PC-3 (cell line): ENCODE data around the gene C10orf143. TPM values are rescaled to one million over a fixed set of nuclear protein-coding genes. Genes with fewer than 3 reads are reported as not detected.
"Not testable (repeated sequence)": the region's sequence is repeated elsewhere in the genome, so short reads cannot be mapped to it uniquely, and the experiment has no call there.

Source experiments
- ATAC-seq: fragments of 200-7000 bp; cut with Tn5 transposase; 2 replicates; pipeline ENCODE4 v1.9.1; 2020; ENCODE audit warnings: mild to moderate bottlenecking, moderate library complexity
- BruUV-seq: library from RNA; stranded (reverse); fragments of 400-500 nt; replicated peaks from 2 replicates; lab custom pipeline; 2021; lab: Mats Ljungman, UMichigan
- CTCF ChIA-PET: fragments of 300-600 bp; sonication (Branson Sonifier 250); formaldehyde crosslinking; loops from one replicate; lab custom pipeline; 2022; ENCODE audit warnings: antibody characterized with exemption; lab: Charles Lee
- POLR2A ChIA-PET: fragments of 300-600 bp; sonication (Branson Sonifier 250); formaldehyde crosslinking; loops from one replicate; lab custom pipeline; 2022; ENCODE audit warnings: antibody characterized with exemption; ENCODE audit not compliant: unreplicated experiment; lab: Charles Lee
- DNase-seq: peaks from one replicate; pipeline ENCODE4 v3.0.0-alpha.2; 2015
- H2AFZ ChIP-seq: fragments of 300-600 bp; sonication (generic); 2 replicates; pipeline ENCODE4 v1.6.0; 2016; ENCODE audit warnings: antibody characterized with exemption, low read length
- H3F3A ChIP-seq: fragments of 300-600 bp; sonication (generic); one replicate; pipeline ENCODE4 v1.6.0; 2017; ENCODE audit warnings: antibody characterized with exemption, low read length, control low read depth, mild to moderate bottlenecking; ENCODE audit not compliant: unreplicated experiment
- H3K27ac ChIP-seq: fragments of 300-600 bp; sonication (generic); 2 replicates; pipeline ENCODE4 v1.5.1; 2016; ENCODE audit warnings: mild to moderate bottlenecking, low read length
- H3K27me3 ChIP-seq: fragments of 300-600 bp; sonication (generic); 2 replicates; pipeline ENCODE4 v1.6.1; 2016; ENCODE audit warnings: low read length, mixed read lengths
- H3K36me3 ChIP-seq: fragments of 300-600 bp; sonication (generic); 2 replicates; pipeline ENCODE4 v1.6.1; 2016; ENCODE audit warnings: low read depth, mixed run types, low read length, mixed read lengths
- H3K4me1 ChIP-seq: fragments of 300-600 bp; sonication (generic); 2 replicates; pipeline ENCODE4 v1.5.1; 2016; ENCODE audit warnings: low read length; ENCODE audit not compliant: insufficient read depth
- H3K4me2 ChIP-seq: fragments of 300-600 bp; sonication (generic); 2 replicates; pipeline ENCODE4 v1.6.0; 2016; ENCODE audit warnings: low read length
- H3K4me3 ChIP-seq: fragments of 300-600 bp; sonication (generic); 2 replicates; pipeline ENCODE4 v1.5.1; 2016; ENCODE audit warnings: mild to moderate bottlenecking, low read length, mixed read lengths
- H3K79me2 ChIP-seq: fragments of 300-600 bp; sonication (generic); 2 replicates; pipeline ENCODE4 v1.6.1; 2017; ENCODE audit warnings: low read length, mixed read lengths
- H3K9ac ChIP-seq: fragments of 300-600 bp; sonication (generic); 2 replicates; pipeline ENCODE4 v1.6.0; 2016; ENCODE audit warnings: mild to moderate bottlenecking, low read length
- H3K9me2 ChIP-seq: fragments of 300-600 bp; sonication (generic); replicated peaks from 2 replicates; pipeline ENCODE4 v1.6.1; 2016; ENCODE audit warnings: mixed run types, low read length, mixed read lengths
- H3K9me3 ChIP-seq: fragments of 300-600 bp; sonication (generic); 2 replicates; pipeline ENCODE4 v1.6.1; 2016; ENCODE audit warnings: low read length, mixed read lengths
- H4K20me1 ChIP-seq: fragments of 300-600 bp; sonication (generic); 2 replicates; pipeline ENCODE4 v1.6.1; 2016; ENCODE audit warnings: low read length, mixed read lengths
- CTCF ChIP-seq: fragments of 300-600 bp; sonication (generic); conservative IDR thresholded peaks from 2 replicates; pipeline ENCODE4 v1.5.1; 2017; ENCODE audit warnings: antibody characterized with exemption, low read depth, mild to moderate bottlenecking, low read length
- EZH2 ChIP-seq: fragments of 300-600 bp; sonication (generic); IDR thresholded peaks from one replicate; pipeline ENCODE4 v1.6.1; 2017; ENCODE audit warnings: antibody characterized with exemption, mild to moderate bottlenecking, low read length; ENCODE audit not compliant: unreplicated experiment
- EZH2phosphoT487 ChIP-seq: fragments of 300-600 bp; sonication (generic); IDR thresholded peaks from 2 replicates; pipeline ENCODE4 v1.6.1; 2018; ENCODE audit warnings: mild to moderate bottlenecking, antibody characterized with exemption, low read length, borderline replicate concordance
- intact Hi-C: fragments of 100-400 bp; cut with micrococcal nuclease; formaldehyde crosslinking; loops from 2 replicates; pipeline ENCODE4 v1.9.0; 2023
- total RNA-seq: library from RNA; depleted of rRNA; stranded (reverse); fragments of >200 nt; gene quantifications from 2 replicates; pipeline ENCODE4 v1.2.3, GENCODE V29; 2014

The C10orf143 gene
- total RNA-seq, 1 experiment from 2014 or later, result not detected

- TF ChIP-seq EZH2 (no peak), CTCF (peak; percentile 66)
- ATAC-seq, result peak; percentile 5
- BruUV-seq, result TSS peak; percentile 80
These were observed 809 bp downstream of the C10orf143 start for GRCh38 chr10:130109796-130110245.

GRCh38 chr10:130108934-130109604 is 1.6 kb downstream of the C10orf143 start:
- no peak overlapping the region for H2AFZ ChIP-seq
- intact Hi-C loops, result loop anchor here (10.0 kb wide), 1 partner anchor 144 kb away; the partner anchor contains the start of gene EBF3
- DNase-seq (no peak), ATAC-seq (no peak)
- no peaks in the 10 kb centered on the region for H3K27me3 ChIP-seq
- no peaks in the 10 kb centered on the region for H3F3A ChIP-seq
- H3K79me2 ChIP-seq, result peaks cover 15% of the 10 kb centered on the region
- no peaks in the 10 kb centered on the region for H4K20me1 ChIP-seq
- H3K36me3 ChIP-seq, result no peaks in the 10 kb centered on the region
- peaks cover 13% of the 10 kb centered on the region for H3K4me1 ChIP-seq
- POLR2A ChIA-PET, result interaction anchor here (0.6 kb wide), 1 partner anchor 255 kb away, joined by 5 read pairs; no protein-coding TSS in a partner anchor
- peak overlapping the region; percentile 97 for H3K9ac ChIP-seq
- peak overlapping the region; percentile 99 for H3K4me2 ChIP-seq
- H3K27ac ChIP-seq, result no peak overlapping the region
- no peak for TF ChIP-seq EZH2phosphoT487
- no peak for TF ChIP-seq CTCF
- TF ChIP-seq EZH2, result no peak
- H3K9me3 ChIP-seq, result no peaks in the 10 kb centered on the region
- no TSS peak for BruUV-seq
- H3K9me2 ChIP-seq, result no peaks in the 10 kb centered on the region
- H3K4me3 ChIP-seq, result peak overlapping the region; percentile 92
- CTCF ChIA-PET, result interaction anchor here (0.7 to 1.5 kb wide), 3 partner anchors 19 to 29 kb away, joined by 4 to 7 read pairs (median 6); partner anchors contain the start of gene GLRX3

More at GRCh38 chr10:130109796-130110245, 809 bp downstream of the C10orf143 start:
- Histone ChIP-seq H3K27me3 (no peaks in the 10 kb centered on the region), H4K20me1 (no peaks in the 10 kb centered on the region), H3K27ac (peak overlapping the region; percentile 78), H3K9me2 (no peaks in the 10 kb centered on the region), H3K4me3 (peak overlapping the region; percentile 92), H3K36me3 (no peaks in the 10 kb centered on the region), H3K9me3 (no peaks in the 10 kb centered on the region), H3K79me2 (peaks cover 15% of the 10 kb centered on the region), H3F3A (no peaks in the 10 kb centered on the region), H3K4me1 (peaks cover 13% of the 10 kb centered on the region), H3K4me2 (peak overlapping the region; percentile 99), H3K9ac (peak overlapping the region; percentile 97), H2AFZ (peak overlapping the region; percentile 83)
- peak; percentile 80 for DNase-seq
- intact Hi-C loops, result loop anchor here (2.0 to 10.0 kb wide), 2 partner anchors 27 to 145 kb away; partner anchors contain the start of gene EBF3
- ChIA-PET POLR2A (interaction anchor here (0.6 kb wide), 6 partner anchors 26 to 1943 kb away, joined by 3 to 9 read pairs (median 4); partner anchors contain the start of gene GLRX3), CTCF (interaction anchor here (0.7 to 1.5 kb wide), 4 partner anchors 18 to 220 kb away, joined by 4 to 7 read pairs (median 5); partner anchors contain the start of gene GLRX3)

- Histone ChIP-seq H3K4me1 (peaks cover 13% of the 10 kb centered on the region), H3K79me2 (peaks cover 15% of the 10 kb centered on the region)
- DNase-seq, BruUV-seq, H3K27me3 ChIP-seq, H3K36me3 ChIP-seq, H3F3A ChIP-seq, CTCF ChIA-PET, H3K9me2 ChIP-seq, POLR2A ChIA-PET, H3K9ac ChIP-seq, H3K4me2 ChIP-seq, H4K20me1 ChIP-seq, ATAC-seq, H3K4me3 ChIP-seq, H3K27ac ChIP-seq, H2AFZ ChIP-seq, H3K9me3 ChIP-seq: not testable (repeated sequence)
- intact Hi-C loops, result loop anchor here (10.0 kb wide), 1 partner anchor 143 kb away; the partner anchor contains the start of gene EBF3
These were observed 2.5 kb downstream of the C10orf143 start for GRCh38 chr10:130108146-130108545.
